ENCODE measurements around the gene SLC6A1.

DNA sequence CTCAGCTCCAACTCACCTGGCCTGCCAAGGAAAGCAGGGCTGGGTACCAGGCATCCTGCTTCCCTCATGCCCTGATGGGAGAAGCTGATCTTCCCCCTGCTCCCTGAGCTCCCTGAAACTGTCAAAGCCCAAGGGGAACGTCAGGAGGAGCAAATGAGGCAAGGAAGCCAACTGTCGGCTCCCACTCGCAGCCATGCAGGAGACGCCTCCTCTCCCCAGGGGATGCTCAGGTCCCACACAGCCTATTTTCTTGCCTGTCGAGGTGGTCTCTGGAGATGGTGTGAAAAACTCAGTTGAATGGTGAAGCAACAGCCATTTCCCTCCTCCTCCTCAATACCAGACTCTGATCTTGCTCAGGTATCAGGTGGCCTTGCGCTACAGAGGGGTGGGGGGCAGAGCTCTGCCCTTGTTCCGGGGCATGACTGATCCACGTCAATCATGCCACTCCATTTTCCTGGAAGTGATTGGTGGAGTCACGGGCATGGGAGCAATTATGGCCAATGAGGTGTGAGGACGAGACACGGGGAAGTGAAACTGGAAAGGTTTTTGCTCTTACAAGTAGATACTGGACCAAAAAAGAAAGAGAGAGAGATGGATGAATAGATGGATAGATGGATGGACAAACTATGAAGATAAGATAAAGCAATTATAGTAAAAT, 58.2 kb downstream of the SLC6A1 start:
- TF ChIP-seq MAZ (IDR thresholded peaks at IDR 0.05; ENCODE audit: borderline replicate concordance, low read depth, low read length) (no peak), CHD4 (IDR thresholded peaks at IDR 0.05; ENCODE audit: borderline replicate concordance) (no peak), TP53 (CRISPR knock-in tag; IDR thresholded peaks at IDR 0.05) (no peak), POLR2A (IDR thresholded peaks at IDR 0.05; ENCODE audit: low read length) (no peak), RNF2 (IDR thresholded peaks at IDR 0.05; ENCODE audit: borderline replicate concordance, low read depth) (no peak), CHD2 (IDR thresholded peaks at IDR 0.05; ENCODE audit: low read length, partially characterized antibody) (no peak), RFX5 (IDR thresholded peaks at IDR 0.05) (no peak), MAFK (IDR thresholded peaks at IDR 0.05; ENCODE audit: partially characterized antibody) (no peak), ZSCAN20 (CRISPR knock-in tag; IDR thresholded peaks at IDR 0.05) (no peak)
- TF ChIP-seq, protein P1, sequence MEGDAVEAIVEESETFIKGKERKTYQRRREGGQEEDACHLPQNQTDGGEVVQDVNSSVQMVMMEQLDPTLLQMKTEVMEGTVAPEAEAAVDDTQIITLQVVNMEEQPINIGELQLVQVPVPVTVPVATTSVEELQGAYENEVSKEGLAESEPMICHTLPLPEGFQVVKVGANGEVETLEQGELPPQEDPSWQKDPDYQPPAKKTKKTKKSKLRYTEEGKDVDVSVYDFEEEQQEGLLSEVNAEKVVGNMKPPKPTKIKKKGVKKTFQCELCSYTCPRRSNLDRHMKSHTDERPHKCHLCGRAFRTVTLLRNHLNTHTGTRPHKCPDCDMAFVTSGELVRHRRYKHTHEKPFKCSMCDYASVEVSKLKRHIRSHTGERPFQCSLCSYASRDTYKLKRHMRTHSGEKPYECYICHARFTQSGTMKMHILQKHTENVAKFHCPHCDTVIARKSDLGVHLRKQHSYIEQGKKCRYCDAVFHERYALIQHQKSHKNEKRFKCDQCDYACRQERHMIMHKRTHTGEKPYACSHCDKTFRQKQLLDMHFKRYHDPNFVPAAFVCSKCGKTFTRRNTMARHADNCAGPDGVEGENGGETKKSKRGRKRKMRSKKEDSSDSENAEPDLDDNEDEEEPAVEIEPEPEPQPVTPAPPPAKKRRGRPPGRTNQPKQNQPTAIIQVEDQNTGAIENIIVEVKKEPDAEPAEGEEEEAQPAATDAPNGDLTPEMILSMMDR (IDR thresholded peaks at IDR 0.05) = no peak
- TF ChIP-seq, protein P2, sequence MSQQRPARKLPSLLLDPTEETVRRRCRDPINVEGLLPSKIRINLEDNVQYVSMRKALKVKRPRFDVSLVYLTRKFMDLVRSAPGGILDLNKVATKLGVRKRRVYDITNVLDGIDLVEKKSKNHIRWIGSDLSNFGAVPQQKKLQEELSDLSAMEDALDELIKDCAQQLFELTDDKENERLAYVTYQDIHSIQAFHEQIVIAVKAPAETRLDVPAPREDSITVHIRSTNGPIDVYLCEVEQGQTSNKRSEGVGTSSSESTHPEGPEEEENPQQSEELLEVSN (IDR thresholded peaks at IDR 0.05; ENCODE audit: borderline replicate concordance, low read depth) = no peak
- TF ChIP-seq, protein P3, sequence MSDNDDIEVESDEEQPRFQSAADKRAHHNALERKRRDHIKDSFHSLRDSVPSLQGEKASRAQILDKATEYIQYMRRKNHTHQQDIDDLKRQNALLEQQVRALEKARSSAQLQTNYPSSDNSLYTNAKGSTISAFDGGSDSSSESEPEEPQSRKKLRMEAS (IDR thresholded peaks at IDR 0.05) = no peak
- TF ChIP-seq, protein P4, sequence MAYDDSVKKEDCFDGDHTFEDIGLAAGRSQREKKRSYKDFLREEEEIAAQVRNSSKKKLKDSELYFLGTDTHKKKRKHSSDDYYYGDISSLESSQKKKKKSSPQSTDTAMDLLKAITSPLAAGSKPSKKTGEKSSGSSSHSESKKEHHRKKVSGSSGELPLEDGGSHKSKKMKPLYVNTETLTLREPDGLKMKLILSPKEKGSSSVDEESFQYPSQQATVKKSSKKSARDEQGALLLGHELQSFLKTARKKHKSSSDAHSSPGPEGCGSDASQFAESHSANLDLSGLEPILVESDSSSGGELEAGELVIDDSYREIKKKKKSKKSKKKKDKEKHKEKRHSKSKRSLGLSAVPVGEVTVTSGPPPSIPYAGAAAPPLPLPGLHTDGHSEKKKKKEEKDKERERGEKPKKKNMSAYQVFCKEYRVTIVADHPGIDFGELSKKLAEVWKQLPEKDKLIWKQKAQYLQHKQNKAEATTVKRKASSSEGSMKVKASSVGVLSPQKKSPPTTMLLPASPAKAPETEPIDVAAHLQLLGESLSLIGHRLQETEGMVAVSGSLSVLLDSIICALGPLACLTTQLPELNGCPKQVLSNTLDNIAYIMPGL (CRISPR knock-in tag; IDR thresholded peaks at IDR 0.05; ENCODE audit: borderline replicate concordance) = no peak

All from A549 (cell line).